Calu3 (cell line): ENCODE data around the gene PACRG. TPM values are rescaled to one million over a fixed set of nuclear protein-coding genes. Genes with fewer than 3 reads are reported as not detected.

Experiments used
- BruUV-seq: library from RNA; stranded (reverse); fragments of 400-500 nt; replicated peaks from 2 replicates; lab custom pipeline; 2021; lab: Mats Ljungman, UMichigan
- CTCF ChIA-PET: fragments of 300-600 bp; sonication (Branson Sonifier 250); formaldehyde crosslinking; loops from one replicate; lab custom pipeline; 2022; ENCODE audit warnings: antibody characterized with exemption; lab: Charles Lee
- DNase-seq: peaks from one replicate; pipeline ENCODE4 v3.0.0; 2022
- H3K27ac Mint-ChIP-seq: one replicate; pipeline ENCODE4 v1.8.0; 2022; ENCODE audit warnings: mixed read lengths; ENCODE audit not compliant: unreplicated experiment
- H3K27me3 Mint-ChIP-seq: one replicate; pipeline ENCODE4 v1.8.0; 2022; ENCODE audit warnings: mixed read lengths; ENCODE audit not compliant: unreplicated experiment
- H3K36me3 Mint-ChIP-seq: one replicate; pipeline ENCODE4 v1.8.0; 2022; ENCODE audit warnings: mild to moderate bottlenecking, moderate library complexity, mixed read lengths; ENCODE audit not compliant: insufficient read depth, unreplicated experiment
- H3K4me1 Mint-ChIP-seq: one replicate; pipeline ENCODE4 v1.8.0; 2022; ENCODE audit warnings: mild to moderate bottlenecking, low read depth, mixed read lengths; ENCODE audit not compliant: unreplicated experiment
- H3K4me3 Mint-ChIP-seq: one replicate; pipeline ENCODE4 v1.8.0; 2022; ENCODE audit warnings: mild to moderate bottlenecking, low read depth, moderate library complexity, mixed read lengths; ENCODE audit not compliant: unreplicated experiment
- H3K9me3 Mint-ChIP-seq: one replicate; pipeline ENCODE4 v1.8.0; 2022; ENCODE audit warnings: low read depth, mixed read lengths; ENCODE audit not compliant: unreplicated experiment
- intact Hi-C: fragments of 100-400 bp; cut with micrococcal nuclease; formaldehyde crosslinking; loops from one replicate; pipeline ENCODE4 v1.10.0; 2022; ENCODE audit not compliant: unreplicated experiment
- total RNA-seq: library from RNA; stranded (reverse); gene quantifications from 2 replicates; pipeline ENCODE4 v1.2.3, GENCODE V29; 2022
- TF ChIP-seq, protein P1 (sequence below): fragments of 200-600 bp; IDR thresholded peaks from one replicate; pipeline ENCODE4 v1.8.0; 2022; ENCODE audit warnings: antibody characterized with exemption; ENCODE audit not compliant: unreplicated experiment

PACRG gene
- total RNA-seq, 1 experiment from 2014 or later = 1.5 TPM

DNA sequence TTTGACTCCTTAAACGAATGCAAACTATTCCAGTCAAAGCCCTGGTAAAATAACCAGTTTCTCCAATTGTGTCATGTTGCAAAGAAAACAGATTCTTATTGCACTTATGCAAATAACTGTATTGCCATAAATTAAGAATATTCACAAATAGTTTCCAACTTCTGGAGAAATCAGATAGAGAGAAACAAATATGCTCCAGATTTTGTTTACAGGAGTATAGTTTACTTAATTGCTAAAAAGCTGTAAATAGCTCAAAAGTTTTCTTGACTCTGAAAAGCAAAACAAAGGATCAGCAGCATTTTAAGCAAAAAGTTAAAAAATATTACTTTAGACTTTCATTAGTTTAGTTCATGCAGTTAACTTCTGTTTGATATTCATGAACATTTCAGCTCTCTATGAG is 304.2 kb downstream of the PACRG start:
- BruUV-seq = no TSS peak

GRCh38 chr6:163036160-163036645 is 308.4 kb downstream of the PACRG start:
- peaks cover 23% of the 10 kb centered on the region for H3K27me3 Mint-ChIP-seq
- BruUV-seq = no TSS peak

More for the DNA sequence above, 304.2 kb downstream of the PACRG start:
- intact Hi-C loops = no loop called here
- Mint-ChIP-seq H3K4me3 (no peak overlapping the region), H3K9me3 (no peaks in the 10 kb centered on the region), H3K4me1 (no peaks in the 10 kb centered on the region), H3K27me3 (peaks cover 3% of the 10 kb centered on the region), H3K36me3 (no peaks in the 10 kb centered on the region), H3K27ac (no peak overlapping the region)
- no peak for DNase-seq
- TF ChIP-seq, protein P1, sequence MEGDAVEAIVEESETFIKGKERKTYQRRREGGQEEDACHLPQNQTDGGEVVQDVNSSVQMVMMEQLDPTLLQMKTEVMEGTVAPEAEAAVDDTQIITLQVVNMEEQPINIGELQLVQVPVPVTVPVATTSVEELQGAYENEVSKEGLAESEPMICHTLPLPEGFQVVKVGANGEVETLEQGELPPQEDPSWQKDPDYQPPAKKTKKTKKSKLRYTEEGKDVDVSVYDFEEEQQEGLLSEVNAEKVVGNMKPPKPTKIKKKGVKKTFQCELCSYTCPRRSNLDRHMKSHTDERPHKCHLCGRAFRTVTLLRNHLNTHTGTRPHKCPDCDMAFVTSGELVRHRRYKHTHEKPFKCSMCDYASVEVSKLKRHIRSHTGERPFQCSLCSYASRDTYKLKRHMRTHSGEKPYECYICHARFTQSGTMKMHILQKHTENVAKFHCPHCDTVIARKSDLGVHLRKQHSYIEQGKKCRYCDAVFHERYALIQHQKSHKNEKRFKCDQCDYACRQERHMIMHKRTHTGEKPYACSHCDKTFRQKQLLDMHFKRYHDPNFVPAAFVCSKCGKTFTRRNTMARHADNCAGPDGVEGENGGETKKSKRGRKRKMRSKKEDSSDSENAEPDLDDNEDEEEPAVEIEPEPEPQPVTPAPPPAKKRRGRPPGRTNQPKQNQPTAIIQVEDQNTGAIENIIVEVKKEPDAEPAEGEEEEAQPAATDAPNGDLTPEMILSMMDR = no peak
- CTCF ChIA-PET = no interaction called here

DNA sequence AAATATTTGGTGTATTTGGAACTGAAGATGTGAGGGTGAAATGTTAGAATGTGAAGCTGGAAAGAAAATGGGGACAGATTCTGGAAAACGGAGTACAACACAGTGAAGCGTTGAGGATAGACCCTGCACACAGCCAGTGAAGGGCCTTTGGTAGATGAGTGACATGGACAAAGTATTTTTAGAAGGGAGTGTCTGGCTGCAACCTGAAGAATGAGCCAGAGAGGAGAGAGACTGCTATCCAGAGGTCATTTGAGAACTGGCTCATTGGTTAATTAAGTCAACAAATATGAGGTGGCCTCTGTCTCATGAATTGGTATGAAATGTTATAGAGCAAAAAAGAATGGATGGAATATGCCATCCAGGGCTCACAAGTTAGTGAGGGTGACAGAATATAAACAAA is 310.5 kb downstream of the PACRG start:
- no TSS peak for BruUV-seq
- intact Hi-C loops = no loop called here
- no peaks in the 10 kb centered on the region for H3K36me3 Mint-ChIP-seq

More at GRCh38 chr6:163036160-163036645, 308.4 kb downstream of the PACRG start:
- H3K4me1 Mint-ChIP-seq = no peaks in the 10 kb centered on the region
- no peaks in the 10 kb centered on the region for H3K36me3 Mint-ChIP-seq
- no peak overlapping the region for H3K27ac Mint-ChIP-seq
- CTCF ChIA-PET = no interaction called here
- peaks cover 3% of the 10 kb centered on the region for H3K9me3 Mint-ChIP-seq
- no peak overlapping the region for H3K4me3 Mint-ChIP-seq
- intact Hi-C loops = no loop called here
- DNase-seq = no peak
- TF ChIP-seq, protein P1 = no peak

GRCh38 chr6:163048345-163048744 is 320.6 kb downstream of the PACRG start:
- TF ChIP-seq, protein P1 = no peak
- peaks cover 4% of the 10 kb centered on the region for H3K9me3 Mint-ChIP-seq
- BruUV-seq = no TSS peak
- no peak overlapping the region for H3K27ac Mint-ChIP-seq
- H3K36me3 Mint-ChIP-seq = no peaks in the 10 kb centered on the region
- intact Hi-C loops = no loop called here
- DNase-seq = no peak
- H3K4me1 Mint-ChIP-seq = no peaks in the 10 kb centered on the region
- CTCF ChIA-PET = no interaction called here
- H3K27me3 Mint-ChIP-seq = no peaks in the 10 kb centered on the region
- no peak overlapping the region for H3K4me3 Mint-ChIP-seq

More for the DNA sequence above, 310.5 kb downstream of the PACRG start:
- Mint-ChIP-seq H3K4me3 (no peak overlapping the region), H3K9me3 (peaks cover 3% of the 10 kb centered on the region), H3K4me1 (no peaks in the 10 kb centered on the region), H3K27me3 (peaks cover 23% of the 10 kb centered on the region), H3K27ac (no peak overlapping the region)
- CTCF ChIA-PET = no interaction called here
- TF ChIP-seq, protein P1 = no peak
- DNase-seq = no peak
